GM21390 (cell line): ENCODE data around the gene PDZD2.
"Not testable (repeated sequence)": the region's sequence is repeated elsewhere in the genome, so short reads cannot be mapped to it uniquely, and the experiment has no call there.

Experiments used
- ATAC-seq: cut with Tn5 transposase; IDR thresholded peaks from one replicate; pipeline ENCODE4 v1.9.1; 2021; ENCODE audit not compliant: unreplicated experiment

The PDZD2 gene

GRCh38 chr5:31996909-31997308, 358.0 kb downstream of the PDZD2 start:
- no peak for ATAC-seq

DNA sequence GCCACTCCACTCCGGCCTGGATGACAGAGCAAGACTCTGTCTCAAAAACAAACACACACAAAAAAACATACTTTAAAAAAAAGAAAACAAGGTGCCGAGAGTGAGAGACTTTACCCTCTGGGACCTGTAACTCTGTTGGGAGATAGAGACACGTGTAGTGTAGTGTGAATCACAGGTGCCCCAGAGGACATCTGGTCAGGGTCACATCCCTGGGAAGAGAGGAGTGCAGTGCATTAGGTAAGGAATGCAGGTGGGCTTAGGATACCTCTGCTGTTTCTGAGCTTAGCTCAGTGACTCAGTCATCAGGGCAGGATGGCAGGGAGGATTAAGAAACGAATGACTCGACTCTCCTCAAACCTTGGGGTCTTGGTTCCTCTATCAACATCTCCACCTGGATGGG, 360.5 kb downstream of the PDZD2 start:
- ATAC-seq, result no peak

- ATAC-seq, result no peak
Measured at GRCh38 chr5:32000731-32001130, 361.8 kb downstream of the PDZD2 start.

GRCh38 chr5:32001284-32001683, 362.4 kb downstream of the PDZD2 start:
- no peak for ATAC-seq

DNA sequence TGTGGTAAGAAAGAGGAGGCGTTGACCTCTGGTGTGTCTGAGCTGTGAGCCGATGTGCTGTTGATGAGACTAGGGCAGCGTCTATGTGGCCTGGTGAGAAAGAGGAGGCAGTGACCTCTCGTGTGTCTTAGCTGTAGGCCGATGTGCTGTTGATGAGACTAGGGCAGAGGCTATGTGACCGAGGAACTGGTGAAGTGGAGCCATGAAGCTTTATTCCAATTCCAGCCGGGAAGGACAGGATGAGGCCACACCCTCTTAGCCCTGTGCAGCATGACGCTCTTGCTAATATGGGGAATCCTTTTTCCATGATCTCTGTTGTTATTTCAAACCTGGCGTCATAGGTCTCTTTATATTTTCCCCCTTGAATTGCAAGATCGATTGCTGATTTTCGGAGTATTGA, 362.8 kb downstream of the PDZD2 start:
- ATAC-seq, result no peak

- ATAC-seq, result no peak
Measured at GRCh38 chr5:32002755-32003154, 363.8 kb downstream of the PDZD2 start.

DNA sequence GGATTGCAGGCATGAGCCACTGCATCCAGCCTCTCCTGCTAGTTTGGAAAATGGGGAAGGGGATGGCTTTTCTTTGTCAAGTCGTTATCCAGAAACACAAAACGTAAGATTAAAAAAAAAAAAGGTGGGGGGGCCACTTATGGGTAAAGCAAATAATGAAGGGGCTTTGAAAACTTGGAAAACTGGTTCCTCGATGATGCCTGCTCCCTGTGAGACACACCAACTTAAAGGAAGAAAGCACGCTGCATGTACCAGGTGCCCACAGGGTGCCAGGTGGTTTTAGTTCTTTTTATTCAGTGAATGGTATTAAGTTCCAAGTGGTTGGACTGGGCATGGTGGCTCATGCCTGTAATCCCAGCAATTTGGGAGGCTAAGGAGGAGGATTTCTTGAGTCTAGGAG, 365.1 kb downstream of the PDZD2 start:
- no peak for ATAC-seq

- ATAC-seq, result peak; percentile 73
Measured at GRCh38 chr5:32004404-32004803, 365.5 kb downstream of the PDZD2 start.

GRCh38 chr5:32008746-32009145, 369.8 kb downstream of the PDZD2 start:
- no peak for ATAC-seq

GRCh38 chr5:32013658-32014057, 374.7 kb downstream of the PDZD2 start:
- ATAC-seq, result no peak

DNA sequence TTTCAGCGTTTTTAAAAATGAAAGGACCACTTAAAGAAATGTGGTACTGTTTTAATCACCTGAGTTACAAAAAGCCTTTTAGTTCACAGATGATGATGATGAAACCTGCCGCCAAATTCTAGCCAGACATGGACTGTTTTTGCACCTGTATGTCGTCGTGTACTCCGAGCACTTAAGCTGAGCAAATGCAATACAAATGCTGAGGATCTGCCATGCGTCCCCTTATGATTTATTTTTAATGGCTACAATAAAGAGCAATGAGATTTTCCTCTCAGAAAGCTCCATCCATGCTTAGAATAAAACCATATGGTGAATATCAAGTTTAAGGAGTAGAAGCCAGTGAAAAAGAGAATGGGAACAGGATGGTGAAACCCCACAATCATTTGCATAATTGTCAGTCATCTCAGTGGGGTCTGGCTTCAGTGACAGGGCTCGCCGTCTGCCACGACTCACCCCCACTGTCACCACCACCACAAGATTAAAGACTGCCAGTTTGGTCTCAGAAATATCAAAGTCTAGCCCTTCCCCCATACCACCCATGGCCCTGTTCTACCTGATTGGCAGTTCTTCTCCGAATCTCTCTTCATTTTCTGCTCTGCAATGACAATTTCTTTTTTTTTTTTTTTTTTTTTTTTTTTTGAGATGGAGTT, 375.3 kb downstream of the PDZD2 start:
- no peak for ATAC-seq

DNA sequence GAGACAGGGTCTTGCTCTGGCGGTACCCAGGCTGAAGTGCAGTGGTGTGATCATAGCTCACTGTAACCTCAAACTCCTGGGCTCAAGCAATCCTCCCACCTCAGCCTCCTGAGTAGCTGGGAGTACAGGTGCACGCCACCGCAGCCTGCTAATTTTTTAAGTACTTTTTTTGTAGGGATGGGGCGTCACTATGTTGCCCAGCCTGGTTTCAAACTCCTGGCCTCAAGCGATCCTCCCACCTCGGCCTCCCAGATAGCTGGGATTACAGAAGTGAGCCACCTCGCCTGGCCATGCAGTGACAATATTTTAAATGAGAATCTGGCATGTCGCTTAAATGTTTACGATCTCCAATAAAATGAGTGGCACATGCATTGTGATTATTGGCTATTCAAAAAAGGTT, 376.3 kb downstream of the PDZD2 start:
- not testable (repeated sequence) for ATAC-seq

DNA sequence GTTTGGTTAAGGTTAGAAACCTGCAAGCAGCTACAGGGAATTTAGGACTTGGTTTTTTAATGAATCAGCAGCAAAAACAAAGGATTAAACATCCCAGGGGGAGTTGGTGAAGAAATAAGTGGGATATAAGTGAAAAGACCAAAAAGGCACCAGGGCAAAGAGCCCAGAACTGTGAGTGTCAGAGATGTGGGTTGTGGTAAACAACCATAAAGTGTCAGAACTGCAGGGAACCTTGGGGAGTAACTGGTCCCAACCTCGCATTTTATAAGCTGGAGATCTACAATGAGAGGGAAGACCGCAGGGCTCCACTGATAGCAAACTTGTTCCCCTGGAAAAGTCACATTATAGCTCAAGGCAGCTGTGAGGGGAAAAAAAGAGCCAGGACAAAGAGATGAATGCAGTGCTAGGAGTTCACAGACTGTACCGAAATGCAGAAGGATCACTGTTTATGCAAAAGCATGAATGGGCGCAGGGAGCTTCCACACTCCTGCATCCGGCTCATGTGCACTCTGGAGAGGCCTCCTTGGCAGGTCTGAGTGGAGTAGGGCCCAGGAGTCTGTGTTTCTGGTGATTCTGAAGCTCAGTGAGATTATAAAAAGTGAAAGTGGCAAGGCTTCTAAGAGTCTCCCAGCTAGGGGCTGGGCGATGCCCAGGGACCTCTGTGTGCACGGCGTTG, 378.9 kb downstream of the PDZD2 start:
- ATAC-seq, result no peak

DNA sequence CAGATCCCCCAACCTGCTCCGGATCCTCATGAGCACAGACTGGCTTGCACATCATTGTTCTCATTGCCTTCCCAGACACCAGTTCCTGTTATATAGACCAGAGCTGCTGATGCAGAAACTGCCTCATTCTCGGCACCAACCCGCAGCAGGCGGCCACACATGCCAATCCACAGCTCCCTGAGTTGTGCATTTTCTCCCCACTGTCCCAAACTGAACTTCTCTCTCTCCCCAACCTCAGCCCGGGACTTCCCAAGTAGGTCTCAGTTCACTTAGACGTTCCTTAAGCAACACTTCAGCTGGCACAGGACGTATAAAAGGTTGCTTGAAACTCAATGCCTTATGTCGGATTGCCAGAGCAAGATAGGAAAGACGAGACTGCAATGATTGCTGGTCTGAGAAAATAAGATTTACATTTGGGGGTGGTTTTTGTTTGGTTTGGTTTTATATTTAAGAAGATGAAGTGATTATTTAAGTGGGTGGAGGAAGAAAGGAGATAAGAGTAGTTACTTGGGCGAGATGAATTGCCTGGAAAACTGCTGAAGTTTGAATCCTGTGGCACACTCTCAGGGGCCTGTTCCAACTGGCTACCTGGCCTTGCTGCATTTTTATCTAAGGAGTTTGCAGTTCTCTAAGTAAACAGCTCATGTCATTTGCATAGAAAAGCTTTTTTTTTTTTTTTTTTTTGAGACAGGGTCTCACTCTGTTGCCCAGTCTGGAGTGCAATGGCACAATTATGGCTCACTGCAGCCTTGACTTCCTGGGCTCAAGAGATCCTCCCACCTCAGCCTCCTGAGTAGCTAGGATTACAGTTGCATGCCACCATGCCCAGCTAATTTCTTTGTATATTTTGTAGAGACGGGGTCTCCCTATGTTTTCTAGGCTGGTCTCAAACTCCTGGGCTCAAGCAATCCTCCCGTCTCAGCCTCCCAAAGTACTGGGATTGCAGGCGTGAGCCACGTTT, 379.8 kb downstream of the PDZD2 start:
- ATAC-seq, result no peak

GRCh38 chr5:32020271-32020670, 381.3 kb downstream of the PDZD2 start:
- ATAC-seq, result peak; percentile 81

- no peak for ATAC-seq
Measured at GRCh38 chr5:32020946-32021345, 382.0 kb downstream of the PDZD2 start.

GRCh38 chr5:32021771-32022170, 382.8 kb downstream of the PDZD2 start:
- no peak for ATAC-seq

DNA sequence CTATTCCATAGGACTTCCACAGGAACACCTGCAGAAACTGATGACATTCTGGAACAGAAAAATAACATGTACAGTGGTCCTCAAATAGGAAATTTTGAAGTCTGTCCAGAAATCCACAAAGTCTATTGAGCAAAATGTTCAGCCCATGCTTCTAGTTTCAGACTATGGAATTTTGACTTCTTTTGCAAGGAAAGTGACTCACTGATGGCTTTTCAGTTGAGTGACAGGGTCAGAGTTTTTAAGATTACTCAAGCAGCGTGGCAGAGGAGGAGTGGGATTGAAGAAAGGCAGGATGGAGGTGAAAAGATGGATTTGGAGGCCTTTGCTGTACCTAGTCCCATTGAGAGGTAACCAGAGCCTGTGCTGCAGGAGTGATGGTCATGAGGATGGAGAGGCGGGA, 383.7 kb downstream of the PDZD2 start:
- ATAC-seq, result no peak

- no peak for ATAC-seq
Measured at GRCh38 chr5:32023816-32024215, 384.9 kb downstream of the PDZD2 start.

DNA sequence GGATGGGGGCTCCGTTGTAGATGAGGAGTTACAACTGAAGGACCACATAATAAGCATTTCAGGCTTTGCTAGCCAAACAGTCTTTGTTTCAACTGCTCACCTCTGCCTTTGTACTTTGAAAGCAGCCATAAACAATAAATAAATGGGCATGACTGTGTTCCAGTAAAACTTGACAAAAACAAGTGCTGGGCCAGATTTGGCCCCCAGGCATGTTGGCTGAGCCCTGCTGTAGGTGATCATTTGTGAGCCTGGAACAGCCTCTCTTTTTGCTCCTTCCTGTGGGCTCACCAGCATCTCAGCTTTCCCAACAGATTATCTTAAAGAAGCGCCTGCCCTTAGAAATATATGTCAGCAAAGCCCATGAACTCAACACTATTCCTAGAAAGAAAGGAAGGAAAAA, 385.8 kb downstream of the PDZD2 start:
- no peak for ATAC-seq

DNA sequence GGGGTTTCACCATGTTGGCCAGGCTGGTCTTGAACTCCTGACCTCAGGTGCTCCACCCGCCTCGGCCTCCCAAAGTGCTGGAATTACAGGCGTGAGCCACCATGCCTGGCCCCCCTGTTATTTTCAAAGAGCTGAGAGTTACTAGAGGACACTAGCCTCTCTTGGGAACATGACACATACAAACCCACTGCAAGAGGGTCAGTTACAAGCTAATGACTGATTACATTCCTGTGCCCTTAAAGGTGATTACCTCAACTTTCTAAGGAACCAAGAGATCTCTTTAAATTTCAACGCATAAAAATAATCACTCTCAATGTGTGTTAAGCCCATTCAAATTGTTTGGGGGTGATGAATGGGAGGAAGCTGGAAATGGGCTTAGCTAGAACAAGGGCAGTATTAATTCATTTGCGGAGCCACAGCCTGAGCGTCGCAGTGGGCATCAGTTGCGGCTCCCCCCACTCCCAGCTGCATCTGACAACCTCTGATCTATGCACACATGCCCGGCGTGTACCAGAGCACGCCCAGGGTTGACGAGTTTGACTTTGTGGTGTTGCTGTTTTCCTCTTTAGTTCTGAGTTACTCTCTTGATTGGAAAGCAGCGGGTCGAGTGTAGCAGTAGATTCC, 388.3 kb downstream of the PDZD2 start:
- ATAC-seq, result no peak
